ENCODE measurements around the gene KLHDC4. TPM values are rescaled to one million over a fixed set of nuclear protein-coding genes. Genes with fewer than 3 reads are reported as not detected.
"Not testable (repeated sequence)": the region's sequence is repeated elsewhere in the genome, so short reads cannot be mapped to it uniquely, and the experiment has no call there.

KLHDC4 gene
- total RNA-seq, 1 experiment from 2014 or later = 26.4 TPM

DNA sequence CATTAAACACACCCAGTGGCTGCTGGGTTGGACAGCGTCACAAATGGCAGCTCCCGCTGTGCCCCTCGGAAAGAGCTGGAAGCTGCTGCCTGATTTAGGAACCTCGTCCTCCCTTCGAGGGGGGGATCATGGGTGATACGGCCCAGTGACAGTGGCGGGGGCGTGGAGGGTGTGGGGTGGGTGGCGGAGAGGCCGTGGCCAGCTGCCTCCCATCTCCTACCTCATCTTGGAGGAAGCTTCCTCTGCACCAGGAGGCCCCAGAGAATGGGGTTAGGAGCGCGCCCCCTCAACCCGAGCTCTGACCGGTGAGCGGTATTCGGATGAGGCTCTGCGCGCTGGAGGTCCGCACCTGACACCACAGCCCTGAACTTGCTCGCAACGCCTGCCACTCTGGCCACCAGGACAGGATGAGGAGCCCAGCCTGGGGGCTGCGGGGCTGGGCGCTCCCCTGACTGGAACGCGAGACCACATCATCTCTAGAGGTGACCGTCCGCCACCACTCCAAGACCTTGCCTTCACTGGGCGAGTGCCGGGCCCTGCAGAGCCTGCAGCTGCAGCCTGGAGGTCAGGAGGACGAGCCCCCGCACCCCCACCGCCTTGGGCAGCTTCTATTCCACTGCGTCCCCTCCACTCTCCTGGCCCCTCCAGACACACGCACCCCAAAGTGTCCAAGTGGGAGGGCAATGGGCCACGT is 80.9 kb downstream of the KLHDC4 start:
- in situ Hi-C loops (cut with HindIII; ENCODE audit: low pct_unique_long_range_greater_than_20kb, low sequenced_read_pairs) = no loop called here
- no peak for DNase-seq (ENCODE audit: low read depth, low spot score)

DNA sequence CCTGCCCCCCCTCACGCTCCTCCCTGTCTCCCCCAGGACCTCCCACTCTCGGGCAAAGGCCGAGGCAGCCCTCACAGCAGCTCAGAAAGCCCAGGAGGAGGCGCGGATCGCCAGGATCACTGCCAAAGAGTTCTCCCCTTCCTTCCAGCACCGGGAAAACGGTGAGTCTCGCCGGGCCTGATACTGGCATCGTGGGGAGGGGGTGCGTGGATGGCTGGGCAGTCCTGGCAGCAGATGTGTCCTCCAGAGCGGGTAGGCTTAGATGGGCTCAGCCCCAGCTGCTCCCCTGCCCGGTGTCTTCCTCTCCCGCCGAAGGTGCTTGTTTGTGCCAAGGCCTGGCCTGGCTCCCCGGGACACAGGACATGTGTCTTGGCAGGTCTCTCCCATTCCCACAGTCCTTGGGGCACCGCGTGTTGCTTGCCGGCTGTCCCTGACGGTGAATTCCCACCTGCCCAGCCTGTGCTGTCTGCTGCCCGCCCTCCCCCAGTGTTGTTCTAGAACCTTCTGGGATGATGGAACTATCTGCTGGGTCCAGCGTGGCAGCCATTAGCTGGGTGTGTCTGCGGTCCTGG is 81.6 kb downstream of the KLHDC4 start:
- in situ Hi-C loops (cut with HindIII; ENCODE audit: low pct_unique_long_range_greater_than_20kb, low sequenced_read_pairs) = no loop called here

DNA sequence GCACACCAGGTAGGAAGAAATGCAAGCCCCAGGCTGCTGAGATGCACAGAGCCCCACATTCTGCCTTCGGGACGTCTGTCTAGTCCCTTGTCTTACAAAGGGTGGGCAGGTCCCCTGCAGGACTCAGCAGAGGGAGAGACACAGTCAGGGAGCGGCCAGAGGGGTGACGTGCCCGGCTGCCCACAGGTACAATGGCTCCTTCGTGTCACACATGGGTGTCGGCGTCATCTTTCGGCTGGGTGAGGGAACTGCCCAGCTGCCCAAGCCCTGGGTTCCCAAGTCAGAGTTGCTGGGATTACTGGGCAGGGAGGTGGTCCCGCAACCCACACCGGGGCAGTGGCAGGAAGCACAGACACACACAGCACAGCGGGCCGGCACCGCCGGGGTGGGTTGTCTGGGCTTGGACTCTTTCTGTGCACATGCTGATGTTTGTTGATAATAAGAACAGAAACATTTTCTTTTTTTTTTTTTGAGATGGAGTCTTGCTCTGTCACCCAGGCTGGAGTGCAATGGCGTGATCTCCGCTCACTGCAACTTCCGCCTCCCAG is 82.9 kb downstream of the KLHDC4 start:
- in situ Hi-C loops (cut with HindIII; ENCODE audit: low pct_unique_long_range_greater_than_20kb, low sequenced_read_pairs) = no loop called here
- no peak for DNase-seq (ENCODE audit: low read depth, low spot score)

More for the DNA sequence above, 81.6 kb downstream of the KLHDC4 start:
- DNase-seq (ENCODE audit: low read depth, low spot score) = no peak

DNA sequence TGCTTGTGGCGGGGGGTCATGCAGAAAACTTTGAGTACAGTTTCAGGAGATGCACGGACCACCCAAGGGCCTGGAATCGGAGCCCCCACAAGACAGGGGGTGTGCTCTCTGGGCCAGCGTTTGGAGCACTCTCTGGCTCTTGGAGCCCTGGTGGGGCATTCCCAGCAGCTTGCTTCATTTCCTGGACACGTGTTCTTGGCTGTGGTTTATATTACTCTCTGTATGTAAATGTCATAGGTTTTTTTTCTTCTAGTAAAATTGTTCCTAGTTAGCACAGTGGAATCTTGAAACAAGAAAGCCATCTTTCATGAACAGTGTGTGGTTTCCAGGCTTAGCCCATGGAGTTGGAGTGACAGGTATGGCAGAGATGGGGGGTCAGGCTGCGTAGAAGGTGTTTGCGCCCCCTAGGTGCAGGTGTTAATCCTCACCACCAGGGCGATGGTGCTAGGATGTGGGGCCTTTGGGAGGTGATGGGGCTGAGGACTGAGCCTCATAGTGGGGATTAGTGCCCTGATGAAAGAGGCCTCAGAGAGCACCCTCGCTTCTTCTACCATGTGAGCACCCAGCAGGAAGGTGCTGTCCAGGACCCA is 83.7 kb downstream of the KLHDC4 start:
- in situ Hi-C loops (cut with HindIII; ENCODE audit: low pct_unique_long_range_greater_than_20kb, low sequenced_read_pairs) = no loop called here
- DNase-seq (ENCODE audit: low read depth, low spot score) = peak; percentile 30

DNA sequence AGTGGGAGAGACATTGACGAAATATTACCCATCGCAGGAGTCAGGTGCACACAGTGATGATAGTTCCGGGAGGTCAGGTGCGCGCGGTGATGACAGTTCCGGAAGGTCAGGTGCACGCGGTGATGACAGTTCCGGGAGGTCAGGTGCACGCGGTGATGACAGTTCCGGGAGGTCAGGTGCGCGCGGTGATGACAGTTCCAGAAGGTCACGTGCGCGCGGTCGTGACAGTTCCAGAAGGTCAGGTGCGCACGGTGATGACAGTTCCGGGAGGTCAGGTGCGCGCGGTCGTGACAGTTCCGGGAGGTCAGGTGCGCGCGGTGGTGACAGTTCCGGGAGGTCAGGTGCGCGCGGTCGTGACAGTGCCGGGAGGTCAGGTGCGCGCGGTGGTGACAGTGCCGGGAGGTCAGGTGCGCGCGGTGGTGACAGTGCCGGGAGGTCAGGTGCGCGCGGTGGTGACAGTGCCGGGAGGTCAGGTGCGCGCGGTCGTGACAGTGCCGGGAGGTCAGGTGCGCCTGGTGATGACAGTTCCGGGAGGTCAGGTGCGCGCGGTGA is 84.7 kb downstream of the KLHDC4 start:
- in situ Hi-C loops (cut with HindIII; ENCODE audit: low pct_unique_long_range_greater_than_20kb, low sequenced_read_pairs); DNase-seq (ENCODE audit: low read depth, low spot score): not testable (repeated sequence)

DNA sequence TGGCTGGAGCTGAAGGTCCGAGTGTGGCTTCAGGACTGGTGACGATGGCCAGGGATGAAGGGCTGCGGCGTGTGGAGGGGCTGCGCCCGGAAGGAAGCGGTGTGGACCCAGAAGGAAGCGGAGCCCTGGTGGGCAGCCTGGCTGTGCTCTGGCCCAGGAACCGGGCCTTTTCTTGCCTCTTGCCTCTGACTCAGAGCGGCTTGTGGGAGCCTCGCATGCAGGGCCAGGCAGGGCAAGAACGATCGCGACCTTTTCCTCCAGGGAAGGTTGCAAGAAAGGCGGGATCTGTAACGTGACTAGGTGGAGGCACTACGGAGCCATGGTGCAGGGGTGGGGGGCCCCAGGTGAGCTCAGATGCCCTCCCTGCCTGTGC is 85.5 kb downstream of the KLHDC4 start:
- no peak for DNase-seq (ENCODE audit: low read depth, low spot score)
- in situ Hi-C loops (cut with HindIII; ENCODE audit: low pct_unique_long_range_greater_than_20kb, low sequenced_read_pairs) = no loop called here

DNA sequence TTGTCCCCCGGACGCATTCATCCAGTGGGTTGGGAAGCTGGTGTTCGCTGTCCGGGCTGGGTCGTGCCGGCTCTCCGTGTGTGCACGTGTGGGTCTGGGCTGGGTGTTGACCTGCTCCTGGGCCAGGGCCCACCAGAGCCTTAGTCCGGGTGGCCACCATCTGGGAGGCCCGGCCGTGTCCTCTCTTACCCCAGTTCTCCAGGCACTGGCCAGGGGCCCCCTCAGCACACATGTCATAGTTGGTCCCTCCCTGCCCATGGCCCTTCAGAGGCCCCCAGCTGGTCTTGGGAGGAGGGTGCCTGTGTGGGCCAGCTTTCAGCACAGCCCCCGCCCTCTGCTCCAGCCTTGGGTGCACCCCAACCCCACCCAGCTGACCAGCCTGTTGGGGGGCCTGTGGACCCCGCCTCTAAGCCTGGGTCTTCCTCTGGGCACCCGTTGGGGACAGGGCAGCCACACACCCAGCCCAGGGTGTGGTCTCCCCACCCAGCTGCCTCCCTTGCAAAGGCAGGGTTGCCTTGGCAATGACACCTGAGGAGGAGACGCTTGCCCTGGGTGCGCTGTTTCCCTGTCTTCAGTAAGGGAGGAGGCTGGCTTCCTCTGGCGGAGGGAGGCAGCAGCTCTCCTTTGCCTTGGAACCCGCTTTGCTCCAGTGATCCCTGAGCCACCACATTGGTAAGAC is 86.1 kb downstream of the KLHDC4 start:
- in situ Hi-C loops (cut with HindIII; ENCODE audit: low pct_unique_long_range_greater_than_20kb, low sequenced_read_pairs) = no loop called here
- DNase-seq (ENCODE audit: low read depth, low spot score) = no peak

DNA sequence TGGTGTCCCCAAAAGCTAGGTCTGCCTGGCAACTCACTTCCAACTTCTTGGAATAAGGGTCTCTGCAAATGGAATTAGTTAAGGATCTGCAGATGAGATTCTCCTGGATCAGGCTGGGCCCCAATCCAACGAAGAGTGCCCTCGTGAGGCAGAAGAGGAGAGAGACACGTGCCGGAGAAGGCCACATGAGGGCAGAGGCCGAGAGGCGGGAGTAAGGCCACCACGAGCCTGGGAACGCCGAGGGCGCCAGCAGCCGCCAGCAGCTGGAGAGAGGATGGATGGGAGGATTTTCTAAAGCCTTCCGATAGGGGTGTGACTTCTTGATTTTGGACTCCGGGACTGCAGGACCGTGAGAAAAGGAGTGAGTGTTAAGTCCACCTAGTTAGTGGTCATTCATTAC is 87.2 kb downstream of the KLHDC4 start:
- DNase-seq (ENCODE audit: low read depth, low spot score) = no peak
- in situ Hi-C loops (cut with HindIII; ENCODE audit: low pct_unique_long_range_greater_than_20kb, low sequenced_read_pairs) = no loop called here

DNA sequence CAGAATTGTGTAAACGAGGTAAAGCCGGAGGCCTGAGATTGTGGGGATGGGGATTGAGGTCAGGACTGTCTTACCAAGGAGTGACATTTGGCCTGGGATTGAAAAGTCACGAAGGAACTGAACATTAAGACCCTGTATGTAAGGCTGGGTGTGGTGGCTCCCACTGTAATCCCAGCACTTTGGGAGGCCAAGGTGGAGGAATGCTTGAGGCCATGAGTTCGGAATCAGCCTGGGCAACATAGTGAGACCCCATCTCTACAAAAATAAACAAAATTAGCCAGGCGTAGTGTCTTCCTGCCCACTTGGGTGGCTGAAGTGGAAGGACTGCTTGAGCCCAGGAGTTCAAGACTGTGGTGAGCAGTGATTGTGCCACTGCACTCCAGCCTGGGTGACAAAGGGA is 88.0 kb downstream of the KLHDC4 start:
- DNase-seq (ENCODE audit: low read depth, low spot score) = no peak
- in situ Hi-C loops (cut with HindIII; ENCODE audit: low pct_unique_long_range_greater_than_20kb, low sequenced_read_pairs) = no loop called here

DNA sequence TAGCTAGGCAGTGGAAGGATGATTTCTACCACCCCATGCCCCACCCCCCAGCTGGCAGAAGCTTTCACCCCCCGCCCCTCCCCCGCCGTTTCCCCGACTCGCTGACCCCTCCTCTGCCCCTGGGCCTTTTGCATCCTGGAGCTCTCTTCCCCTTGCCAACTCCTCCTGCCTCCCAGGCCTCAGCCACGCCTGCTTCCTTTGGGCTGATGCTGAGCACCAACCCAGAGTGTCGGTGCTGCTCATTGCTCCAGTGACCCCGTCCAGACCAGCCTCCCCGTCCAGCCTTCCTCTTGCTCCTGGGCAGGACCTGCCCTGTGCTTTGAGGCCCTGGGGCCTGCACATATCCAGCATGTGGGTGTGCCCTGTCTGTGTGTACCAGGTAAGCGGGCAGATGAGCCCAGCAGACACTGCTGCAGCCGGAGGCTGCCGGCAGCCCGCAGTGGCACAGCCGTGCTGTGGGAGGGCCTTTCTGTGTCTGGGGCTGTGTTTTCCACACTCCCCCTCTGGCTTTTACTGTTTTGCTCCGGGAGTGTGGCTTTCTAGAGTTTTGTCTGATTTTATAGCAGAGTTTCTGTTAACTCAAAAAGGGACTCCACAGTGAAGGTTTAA is 90.6 kb downstream of the KLHDC4 start:
- in situ Hi-C loops (cut with HindIII; ENCODE audit: low pct_unique_long_range_greater_than_20kb, low sequenced_read_pairs) = no loop called here
- no peak for DNase-seq (ENCODE audit: low read depth, low spot score)

DNA sequence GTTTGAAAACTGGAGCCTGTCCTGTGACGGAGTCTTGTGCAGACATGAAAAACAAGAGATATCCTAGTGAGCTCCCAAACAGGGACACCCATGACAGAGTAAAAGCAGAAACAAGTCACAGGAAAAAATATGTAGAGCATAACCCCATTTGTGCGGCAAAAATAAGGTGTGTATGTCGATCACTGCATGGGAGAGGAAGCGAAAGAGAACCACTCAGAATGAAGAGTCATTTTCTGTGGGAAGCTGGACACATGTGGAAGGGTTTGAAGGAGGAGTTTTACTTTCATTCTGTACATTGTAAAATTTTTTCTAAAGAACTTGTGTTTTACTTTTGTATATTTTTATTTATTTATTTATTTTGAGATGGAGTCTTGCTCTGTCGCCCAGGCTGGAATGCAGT is 91.4 kb downstream of the KLHDC4 start:
- in situ Hi-C loops (cut with HindIII; ENCODE audit: low pct_unique_long_range_greater_than_20kb, low sequenced_read_pairs) = no loop called here
- no peak for DNase-seq (ENCODE audit: low read depth, low spot score)

DNA sequence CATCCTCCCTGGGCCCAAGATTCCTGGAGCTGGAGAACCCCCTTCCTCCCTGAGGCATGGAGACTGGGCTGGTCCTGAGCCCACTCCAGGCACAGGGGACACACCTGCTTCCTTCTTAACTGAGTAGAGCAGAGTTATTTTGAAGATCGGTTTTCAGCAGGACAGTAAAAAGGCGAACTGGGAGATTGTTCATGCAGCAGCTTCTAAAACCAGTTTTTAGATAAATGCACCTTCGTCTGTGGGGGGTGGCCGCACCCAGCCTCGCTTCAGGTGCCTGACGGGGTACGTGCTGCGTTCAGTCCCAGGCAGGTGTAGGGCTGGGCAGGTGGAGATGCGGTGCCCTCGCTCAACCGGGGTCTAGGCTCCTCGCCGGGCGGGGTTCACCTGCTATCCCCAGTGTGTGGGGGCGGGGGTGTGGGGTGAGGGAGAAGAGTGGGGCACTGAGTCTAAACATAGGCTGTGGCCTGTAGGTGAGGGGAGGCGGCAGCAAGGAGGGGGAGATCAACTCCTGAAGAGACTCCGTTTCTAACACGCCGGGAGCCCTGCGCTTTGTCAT is 94.0 kb downstream of the KLHDC4 start:
- in situ Hi-C loops (cut with HindIII; ENCODE audit: low pct_unique_long_range_greater_than_20kb, low sequenced_read_pairs) = no loop called here
- DNase-seq (ENCODE audit: low read depth, low spot score) = no peak

DNA sequence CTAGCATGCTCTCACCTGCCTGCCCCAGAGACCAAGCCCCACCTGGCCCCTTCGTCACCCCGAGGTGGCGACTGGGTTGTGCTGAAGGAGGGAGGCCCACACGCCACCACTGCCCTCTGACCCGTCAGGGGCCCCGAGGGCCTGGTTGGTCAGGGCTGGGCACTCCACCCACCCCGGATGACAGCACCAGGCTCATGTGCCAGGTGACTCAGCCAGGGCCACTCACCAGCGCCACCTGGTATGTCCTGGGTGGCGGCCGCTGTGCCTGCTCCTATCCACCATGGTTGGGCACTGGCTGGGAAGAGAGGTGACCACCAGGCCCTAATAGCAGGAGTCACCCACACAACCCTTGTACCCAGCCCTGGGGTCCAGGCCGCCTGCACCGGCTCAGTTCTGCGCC is 94.6 kb downstream of the KLHDC4 start:
- in situ Hi-C loops (cut with HindIII; ENCODE audit: low pct_unique_long_range_greater_than_20kb, low sequenced_read_pairs) = no loop called here
- DNase-seq (ENCODE audit: low read depth, low spot score) = no peak

DNA sequence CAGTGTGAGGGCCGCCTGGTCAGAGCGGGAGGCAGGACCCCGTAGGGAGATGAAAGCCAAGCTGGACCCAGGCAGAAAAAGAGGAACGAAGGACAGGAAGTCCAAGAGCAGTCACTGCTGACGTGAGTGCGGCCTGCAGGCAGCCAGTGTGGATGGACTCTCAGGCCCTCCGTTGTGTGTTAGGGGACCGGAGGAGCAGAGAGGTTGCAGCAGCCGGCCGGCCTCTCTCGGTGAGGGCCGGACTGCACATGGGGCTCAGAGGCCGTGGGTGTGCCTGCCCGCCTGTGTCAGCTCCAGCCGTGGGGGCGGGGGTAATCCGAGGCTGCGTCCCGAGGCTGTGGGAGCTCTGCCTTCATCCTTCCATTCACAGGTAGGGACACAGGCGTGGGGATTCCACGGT is 96.1 kb downstream of the KLHDC4 start:
- in situ Hi-C loops (cut with HindIII; ENCODE audit: low pct_unique_long_range_greater_than_20kb, low sequenced_read_pairs) = no loop called here
- DNase-seq (ENCODE audit: low read depth, low spot score) = no peak

DNA sequence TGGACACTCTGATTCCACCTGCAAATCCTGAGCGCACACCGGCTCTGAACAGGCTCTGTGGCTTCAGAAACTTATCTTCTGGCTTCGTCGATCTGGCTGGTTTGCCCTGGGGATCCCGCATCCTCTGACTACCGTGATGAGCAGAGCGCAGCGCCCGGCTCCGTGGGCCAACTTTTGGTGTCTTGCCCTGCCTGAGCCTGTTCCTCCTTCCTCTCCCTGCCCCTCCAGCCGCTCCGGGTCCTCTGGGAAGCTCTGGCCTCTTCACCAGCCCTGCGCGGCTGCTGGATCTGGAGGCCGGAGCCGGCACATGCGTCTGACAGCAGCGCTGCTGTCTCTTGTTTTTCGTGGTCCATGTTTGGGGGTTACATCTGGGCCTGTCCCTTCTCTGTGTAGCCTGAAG is 97.8 kb downstream of the KLHDC4 start:
- no peak for DNase-seq (ENCODE audit: low read depth, low spot score)
- in situ Hi-C loops (cut with HindIII; ENCODE audit: low pct_unique_long_range_greater_than_20kb, low sequenced_read_pairs) = no loop called here

DNA sequence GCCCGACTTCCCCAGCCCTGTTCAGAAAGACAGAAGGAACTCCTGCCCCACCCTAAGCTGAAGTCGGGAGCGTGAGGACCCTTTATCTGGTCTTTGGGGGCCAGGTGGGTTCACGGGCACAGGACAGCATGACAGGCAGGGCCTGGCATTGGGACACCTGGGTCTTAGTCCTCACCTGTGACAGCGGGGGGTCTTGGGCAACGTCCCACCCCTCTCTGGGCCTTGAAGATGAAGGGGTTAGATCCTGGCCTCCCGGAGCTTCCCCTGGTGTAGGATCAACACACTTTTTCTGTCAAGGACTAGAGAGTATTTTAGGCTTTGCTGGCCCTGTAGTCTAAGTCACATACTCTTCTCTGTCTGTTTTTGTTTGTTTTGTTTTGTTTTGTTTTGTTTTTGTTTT is 98.3 kb downstream of the KLHDC4 start:
- in situ Hi-C loops (cut with HindIII; ENCODE audit: low pct_unique_long_range_greater_than_20kb, low sequenced_read_pairs) = no loop called here
- no peak for DNase-seq (ENCODE audit: low read depth, low spot score)

DNA sequence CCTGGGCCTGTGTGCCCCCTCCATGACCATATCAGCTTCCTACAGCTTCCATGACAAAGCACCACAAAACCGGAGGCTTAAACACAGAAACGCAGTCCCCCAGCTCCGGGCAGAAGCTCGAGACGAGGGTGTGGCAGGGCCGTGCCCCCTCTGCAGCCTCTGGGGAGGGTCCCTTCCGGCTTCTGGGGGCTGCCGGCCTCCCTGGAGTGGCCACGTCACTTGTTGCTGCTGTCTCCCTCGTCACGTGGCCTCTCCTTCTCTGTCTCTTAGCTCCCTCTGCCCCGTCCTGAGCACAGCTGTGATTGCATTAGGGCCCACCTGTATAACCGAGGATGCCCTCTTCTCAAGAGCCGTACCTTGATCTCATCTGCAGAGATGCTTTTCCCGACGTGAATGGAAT is 98.9 kb downstream of the KLHDC4 start:
- DNase-seq (ENCODE audit: low read depth, low spot score) = no peak
- in situ Hi-C loops (cut with HindIII; ENCODE audit: low pct_unique_long_range_greater_than_20kb, low sequenced_read_pairs) = no loop called here

DNA sequence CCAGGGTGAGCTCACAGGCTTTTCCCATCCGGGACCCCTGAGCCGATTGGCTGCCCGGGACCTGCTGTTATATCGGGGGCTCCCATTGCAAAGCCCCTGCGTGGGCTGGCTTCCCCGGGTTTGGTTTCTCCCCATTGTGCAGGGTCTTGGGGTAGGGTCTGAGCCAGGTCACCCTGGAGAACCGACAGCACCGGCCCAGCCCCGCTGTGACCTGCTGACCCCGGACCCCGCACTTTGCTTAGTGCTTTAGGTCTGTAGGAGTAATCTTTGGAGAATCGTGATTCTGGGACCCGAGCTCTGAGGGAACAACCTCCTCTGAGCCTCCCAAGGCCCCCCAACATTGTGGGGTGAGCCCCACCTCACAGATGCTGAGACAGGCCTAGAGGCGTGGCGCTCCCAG is 100.6 kb downstream of the KLHDC4 start:
- in situ Hi-C loops (cut with HindIII; ENCODE audit: low pct_unique_long_range_greater_than_20kb, low sequenced_read_pairs) = no loop called here
- no peak for DNase-seq (ENCODE audit: low read depth, low spot score)

All from SK-MEL-5 (cell line).